Stimulated activated CD4-positive, alpha-beta T cell treated with anti-CD3 and anti-CD28 coated beads, Interleukin-1b, Interleukin-23, amount 100 ng/mL, for 24 hours (primary cell): ENCODE results near the gene ATAD3B.
"Not testable (repeated sequence)": the region's sequence is repeated elsewhere in the genome, so short reads cannot be mapped to it uniquely, and the experiment has no call there.

Source experiments
- DNase-seq, 4 experiments: peaks; one replicate each; pipeline ENCODE4 v3.0.0-alpha.2; 2020; ENCODE audit warnings: low read depth in 4 of 4, low spot score in 1 of 4

Gene ATAD3B

DNA sequence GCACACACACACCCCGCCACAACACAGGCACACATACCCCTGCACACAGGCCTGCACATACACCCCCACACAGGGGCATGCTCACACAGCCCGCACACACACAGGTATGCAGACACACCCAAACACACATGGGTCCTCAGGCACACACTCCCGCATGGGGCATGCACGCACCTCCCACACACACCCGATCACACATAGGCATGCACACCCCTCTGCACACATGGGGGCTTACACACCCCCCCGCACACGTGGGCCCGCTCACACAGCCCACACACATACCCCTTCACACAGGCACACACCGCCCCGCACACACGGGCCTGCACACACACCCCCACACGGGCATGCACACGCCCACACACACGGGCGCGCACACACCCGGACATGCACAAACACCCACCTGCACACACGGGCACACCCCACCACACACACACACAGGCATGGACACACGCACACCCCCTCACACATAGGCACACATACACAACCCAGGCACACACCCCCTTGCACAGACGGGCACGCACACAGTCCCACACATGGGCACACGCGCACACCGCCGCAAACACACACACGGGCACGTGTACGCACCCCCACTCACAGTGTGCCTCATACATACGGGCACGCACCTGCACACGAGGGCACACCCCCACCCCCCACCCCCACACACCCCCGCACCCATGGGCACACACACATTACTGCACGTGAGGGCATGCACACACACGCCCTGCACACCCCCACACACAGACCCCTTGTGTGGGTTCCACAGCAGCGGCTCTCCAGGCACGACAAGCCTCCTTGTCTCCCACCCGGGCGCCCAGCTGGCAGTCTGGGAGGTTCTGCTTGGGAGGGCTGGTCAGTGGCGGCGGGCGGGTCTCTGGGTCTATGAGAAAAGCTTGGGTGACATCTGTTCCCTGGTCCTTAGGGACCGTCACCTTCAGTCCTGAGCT lies 8.3 kb downstream of the ATAD3B start:
- DNase-seq, result no peak

GRCh38 chr1:1480488-1480867 lies 8.9 kb downstream of the ATAD3B start:
- not testable (repeated sequence) for DNase-seq

DNA sequence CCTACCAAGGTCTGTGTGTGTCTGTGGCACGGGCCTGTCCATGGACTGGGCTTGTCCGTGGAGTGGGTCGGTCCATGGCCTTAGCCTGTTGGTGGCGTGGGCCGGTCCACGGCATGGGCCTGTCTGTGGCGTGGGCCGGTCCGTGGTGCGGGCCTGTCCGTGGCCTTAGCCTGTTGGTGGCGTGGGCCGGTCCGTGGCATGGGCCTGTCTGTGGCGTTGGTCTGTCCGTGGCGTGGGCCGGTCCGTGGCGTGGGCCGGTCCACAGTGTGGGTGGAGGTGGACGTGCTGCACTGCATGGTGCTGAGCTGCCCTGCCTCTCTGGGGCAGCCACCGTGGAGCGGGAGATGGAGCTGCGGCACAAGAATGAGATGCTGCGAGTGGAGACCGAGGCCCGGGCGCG lies 10.2 kb downstream of the ATAD3B start:
- not testable (repeated sequence) for DNase-seq

DNA sequence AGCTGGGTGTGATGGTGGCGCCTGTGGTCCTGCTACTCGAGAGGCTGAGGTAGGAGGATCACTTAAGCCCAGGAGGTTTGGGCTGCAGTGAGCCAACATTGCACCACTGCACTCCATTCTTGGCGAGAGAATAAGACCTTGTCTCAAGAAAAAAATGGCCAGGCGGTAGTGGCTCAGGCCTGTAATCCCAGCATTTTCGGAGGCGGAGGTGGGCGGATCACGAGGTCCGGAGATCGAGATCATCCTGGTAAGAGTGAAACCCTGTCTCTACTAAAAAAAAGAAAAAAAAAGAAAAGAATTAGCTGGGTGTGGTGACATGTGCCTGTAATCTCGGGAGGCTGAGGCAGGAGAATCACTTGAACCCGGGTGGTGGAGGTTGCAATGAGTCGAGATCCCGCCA lies 11.3 kb downstream of the ATAD3B start:
- DNase-seq, result no peak

- no peak for DNase-seq
Observed at GRCh38 chr1:1483714-1484113, 12.1 kb downstream of the ATAD3B start.

- not testable (repeated sequence) for DNase-seq
Observed at GRCh38 chr1:1484976-1485750, 13.6 kb downstream of the ATAD3B start.

DNA sequence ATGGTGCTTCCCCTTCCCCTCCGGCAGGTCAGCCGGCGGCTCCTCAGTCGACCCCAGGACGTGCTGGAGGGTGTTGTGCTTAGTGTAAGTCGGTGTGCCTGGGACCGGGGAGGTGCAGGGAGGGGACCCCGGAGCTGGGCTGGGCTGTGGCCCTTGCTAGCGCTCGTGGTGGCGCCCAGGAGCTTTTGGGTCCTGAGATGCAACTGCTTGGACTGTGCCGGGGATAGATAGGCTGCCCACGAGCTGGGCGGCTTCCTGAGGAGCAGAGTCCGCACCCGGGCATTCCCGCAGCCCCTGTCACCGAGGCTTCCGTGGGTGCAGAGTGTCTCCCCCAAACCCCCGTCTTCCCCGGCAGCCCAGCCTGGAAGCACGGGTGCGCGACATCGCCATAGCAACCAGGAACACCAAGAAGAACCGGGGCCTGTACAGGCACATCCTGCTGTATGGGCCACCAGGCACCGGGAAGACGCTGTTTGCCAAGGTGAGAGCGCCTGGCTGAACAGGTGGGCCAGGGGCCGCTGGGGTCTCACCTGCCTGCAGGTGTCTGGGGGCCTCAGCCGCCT lies 14.3 kb downstream of the ATAD3B start:
- not testable (repeated sequence) for DNase-seq

GRCh38 chr1:1487701-1488100 lies 16.1 kb downstream of the ATAD3B start:
- no peak for DNase-seq

DNA sequence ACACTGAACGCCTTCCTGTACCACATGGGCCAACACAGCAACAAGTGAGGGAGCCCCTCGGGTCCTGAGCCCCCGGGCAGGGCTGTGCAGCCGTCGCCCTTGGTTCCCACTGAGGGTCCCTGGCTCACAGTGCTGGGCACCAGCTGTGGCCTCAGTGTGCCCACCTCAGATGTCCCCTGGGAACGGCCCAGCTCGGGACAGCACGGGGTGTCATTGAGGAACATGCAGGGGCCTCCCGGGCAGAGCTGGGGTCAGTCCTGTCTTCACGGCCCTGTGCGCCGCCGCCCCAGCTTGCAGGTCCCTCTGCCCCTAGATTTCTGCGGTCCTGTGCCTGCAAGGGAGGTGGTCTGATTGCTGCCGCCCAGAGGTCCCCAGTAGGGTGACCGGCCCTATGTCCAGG lies 17.7 kb downstream of the ATAD3B start:
- no peak for DNase-seq

DNA sequence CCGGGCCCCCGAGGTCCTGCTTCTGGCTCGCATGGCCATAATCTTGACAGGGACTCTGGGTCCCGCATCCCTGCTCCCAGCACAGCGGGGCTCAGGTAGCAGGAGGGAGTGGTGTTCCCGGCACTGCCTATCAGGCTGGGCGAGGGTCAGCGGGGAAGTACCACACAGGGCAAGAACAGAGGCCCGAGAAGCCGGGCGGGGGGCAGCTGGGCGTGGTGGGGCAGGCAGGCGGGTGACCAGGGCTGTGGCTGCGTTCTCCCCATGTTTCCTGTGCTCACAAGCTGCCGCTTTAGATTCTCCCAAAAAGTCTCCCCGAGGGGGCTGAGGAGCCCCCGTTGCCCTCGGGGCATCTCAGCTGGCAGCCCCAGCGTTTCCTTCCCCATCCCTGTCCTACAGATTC lies 18.3 kb downstream of the ATAD3B start:
- no peak for DNase-seq

- no peak for DNase-seq
Observed at GRCh38 chr1:1490633-1491230, 19.2 kb downstream of the ATAD3B start.

DNA sequence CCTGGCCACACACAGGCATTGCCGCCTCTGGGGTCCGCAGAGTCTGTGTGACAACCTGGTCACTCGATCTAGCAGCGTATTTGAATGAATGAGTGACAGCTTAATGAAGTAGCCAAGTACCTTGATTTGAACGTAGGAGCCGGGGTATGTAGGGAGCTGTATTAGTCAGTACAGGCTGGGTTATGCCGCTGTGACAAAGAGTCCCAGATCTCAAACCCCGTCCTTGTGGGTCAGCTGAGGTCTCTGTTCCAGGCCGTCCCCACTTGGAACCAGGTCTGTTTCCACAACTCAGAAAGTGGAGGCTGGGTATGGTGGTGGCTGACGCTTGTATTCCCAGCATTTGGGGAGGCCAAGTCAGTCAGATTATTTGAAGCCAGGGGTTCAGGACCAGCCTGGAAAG lies 20.0 kb downstream of the ATAD3B start:
- no peak for DNase-seq

DNA sequence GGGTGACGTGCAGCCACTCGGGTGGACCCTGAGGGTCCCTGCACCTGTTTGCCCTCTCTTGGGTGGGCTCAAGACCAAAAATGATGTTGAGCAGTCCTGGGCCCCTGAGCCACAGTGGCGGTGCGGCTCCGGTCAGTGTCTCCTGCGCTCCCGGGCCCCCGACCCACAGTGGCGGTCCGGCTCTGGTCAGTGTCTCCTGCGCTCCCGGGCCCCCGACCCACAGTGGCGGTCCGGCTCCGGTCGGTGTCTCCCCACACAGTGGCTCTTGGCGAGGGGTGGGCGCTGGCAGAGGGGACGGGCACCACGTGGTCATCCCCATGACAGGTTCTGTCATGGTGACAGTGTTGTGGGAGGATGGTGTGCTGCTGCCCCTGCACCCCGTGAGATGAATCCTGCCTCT lies 22.7 kb downstream of the ATAD3B start:
- not testable (repeated sequence) for DNase-seq

GRCh38 chr1:1495461-1495975 lies 24.0 kb downstream of the ATAD3B start:
- DNase-seq, result not testable (repeated sequence)

GRCh38 chr1:1504777-1505365 lies 33.3 kb downstream of the ATAD3B start:
- peak; percentile 39 to 67 (median 52) for DNase-seq

GRCh38 chr1:1505366-1505798 lies 33.8 kb downstream of the ATAD3B start:
- not testable (repeated sequence) for DNase-seq

DNA sequence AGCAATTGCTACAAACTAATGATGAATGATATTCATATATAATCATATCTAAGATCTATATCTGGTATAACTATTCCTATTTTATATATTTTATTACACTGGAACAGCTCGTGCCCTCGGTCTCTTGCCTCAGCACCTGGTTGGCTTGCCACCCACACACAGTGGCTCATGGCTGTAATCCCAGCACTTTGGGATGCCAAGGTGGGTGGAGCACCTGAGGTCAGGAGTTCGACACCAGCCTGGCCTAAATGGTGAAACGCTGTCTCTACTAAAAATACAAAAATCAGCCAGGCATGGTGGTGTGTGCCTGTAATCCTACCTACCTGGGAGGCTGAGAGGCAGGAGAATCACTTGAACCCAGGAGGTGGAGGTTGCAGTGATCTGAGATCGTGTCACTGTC lies 34.2 kb downstream of the ATAD3B start:
- not testable (repeated sequence) for DNase-seq

- no peak for DNase-seq
Observed at GRCh38 chr1:1507305-1507704, 35.7 kb downstream of the ATAD3B start.

GRCh38 chr1:1508775-1509464 lies 37.4 kb downstream of the ATAD3B start:
- not testable (repeated sequence) for DNase-seq

- DNase-seq, result not testable (repeated sequence)
Observed at GRCh38 chr1:1509465-1509850, 37.9 kb downstream of the ATAD3B start.
